GM18870 (cell line): ENCODE results near the gene EFHC1.

Experiments used
- ATAC-seq: cut with Tn5 transposase; IDR thresholded peaks from one replicate; pipeline ENCODE4 v1.9.1; 2021; ENCODE audit warnings: moderate library complexity; ENCODE audit not compliant: unreplicated experiment

EFHC1 gene

DNA sequence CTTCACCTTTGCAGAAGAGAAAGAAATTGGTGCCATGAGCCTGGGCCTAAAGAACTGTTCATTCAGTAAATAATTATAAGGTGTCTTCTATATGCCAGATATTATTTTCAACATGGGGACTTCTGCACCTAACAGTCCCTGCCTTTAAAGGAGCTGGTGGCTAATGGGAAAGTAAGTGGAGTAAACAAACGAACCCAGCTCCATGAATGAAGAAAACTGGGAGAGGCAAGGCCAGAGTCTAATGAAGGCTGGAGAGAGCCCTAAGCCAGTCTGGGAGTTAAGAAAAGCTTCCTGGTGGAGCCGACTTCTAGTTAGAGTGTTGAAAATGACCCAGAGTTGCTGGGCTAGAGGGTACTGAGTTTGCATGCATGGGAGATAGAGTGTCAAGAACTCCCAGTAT, 24.2 kb upstream of the EFHC1 start:
- no peak for ATAC-seq

DNA sequence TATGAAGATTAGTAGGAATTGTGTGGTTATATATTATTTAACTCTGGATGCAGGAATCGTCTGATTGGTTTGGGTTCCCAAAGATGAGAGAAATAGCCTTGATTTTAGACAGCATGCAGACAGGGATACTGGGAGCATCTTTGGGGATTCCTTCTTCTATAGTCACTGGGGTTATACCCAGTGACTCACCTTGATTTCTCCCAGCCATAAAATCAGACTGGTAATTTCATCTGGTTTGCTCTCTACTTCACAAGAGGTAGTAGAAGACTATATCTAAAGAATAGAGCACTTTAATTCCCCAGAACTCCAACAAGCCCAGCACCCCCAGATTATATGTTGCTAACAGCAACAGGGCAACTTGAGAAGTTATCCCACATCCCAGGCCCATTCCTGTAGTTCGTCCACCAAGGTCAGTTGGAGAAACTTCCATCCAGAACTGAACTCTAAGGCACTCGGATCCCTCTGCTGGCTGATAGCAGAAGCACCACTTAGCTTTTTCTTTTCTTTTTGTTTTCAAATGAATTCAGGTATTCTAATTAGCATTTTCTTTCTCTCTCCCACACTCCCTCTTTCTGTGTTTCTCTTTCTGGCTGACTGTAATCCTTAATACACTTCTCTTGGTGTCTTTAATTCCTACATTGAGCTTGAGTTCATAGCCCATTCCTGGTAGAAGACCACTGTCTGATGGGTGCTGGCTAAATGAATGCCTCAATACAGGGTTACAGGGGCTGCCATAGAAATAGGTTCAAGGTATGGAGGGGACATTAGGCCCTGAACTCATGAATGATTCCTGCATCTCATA, 20.4 kb upstream of the EFHC1 start:
- peak; percentile 39 for ATAC-seq

DNA sequence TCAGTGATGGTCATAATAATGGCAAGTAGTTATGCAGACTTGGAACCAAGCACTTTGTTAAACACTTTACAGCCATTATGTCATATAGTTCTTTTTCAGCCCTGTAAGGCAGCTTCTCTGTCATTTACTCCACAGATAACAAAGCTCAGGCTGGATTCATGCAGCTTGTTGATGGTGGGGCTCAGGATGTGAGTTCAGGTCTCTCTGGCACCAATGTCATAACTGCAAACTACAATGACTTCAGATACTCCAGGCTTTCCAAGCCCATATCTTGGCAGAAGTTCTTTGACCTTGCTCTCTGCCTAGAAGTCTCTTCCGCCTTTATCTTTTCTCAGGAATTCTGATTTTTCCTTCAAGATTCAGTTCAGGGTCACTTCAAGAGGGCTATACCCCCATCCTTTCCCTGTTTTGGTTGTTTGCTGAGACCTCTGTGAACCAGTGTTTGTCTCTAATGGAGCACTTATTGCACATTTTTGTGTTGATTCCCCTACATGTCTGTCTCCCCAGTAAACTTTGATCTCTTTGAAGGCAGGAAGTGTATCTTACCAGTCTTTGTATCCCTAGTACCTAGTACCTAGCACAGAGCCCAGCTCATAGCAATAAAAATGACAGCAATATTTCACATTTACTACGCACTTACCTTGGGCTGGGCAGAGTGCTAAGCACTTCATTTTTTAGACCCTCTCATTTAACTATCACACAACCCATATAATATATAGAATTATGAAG, 19.7 kb upstream of the EFHC1 start:
- no peak for ATAC-seq

DNA sequence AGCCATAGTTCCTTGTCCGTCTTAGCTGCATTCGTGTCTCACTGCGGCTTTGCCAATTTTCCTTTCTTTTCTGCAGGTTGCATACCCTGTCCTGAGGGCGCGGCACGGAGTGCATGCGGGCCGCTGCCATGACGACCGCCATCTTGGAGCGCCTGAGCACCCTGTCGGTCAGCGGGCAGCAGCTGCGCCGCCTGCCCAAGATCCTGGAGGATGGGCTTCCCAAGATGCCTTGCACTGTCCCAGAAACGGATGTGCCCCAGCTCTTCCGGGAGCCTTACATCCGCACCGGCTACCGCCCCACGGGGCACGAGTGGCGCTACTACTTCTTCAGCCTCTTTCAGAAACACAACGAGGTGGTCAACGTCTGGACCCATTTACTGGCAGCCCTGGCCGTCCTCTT, 17.1 kb upstream of the EFHC1 start:
- ATAC-seq, result no peak

DNA sequence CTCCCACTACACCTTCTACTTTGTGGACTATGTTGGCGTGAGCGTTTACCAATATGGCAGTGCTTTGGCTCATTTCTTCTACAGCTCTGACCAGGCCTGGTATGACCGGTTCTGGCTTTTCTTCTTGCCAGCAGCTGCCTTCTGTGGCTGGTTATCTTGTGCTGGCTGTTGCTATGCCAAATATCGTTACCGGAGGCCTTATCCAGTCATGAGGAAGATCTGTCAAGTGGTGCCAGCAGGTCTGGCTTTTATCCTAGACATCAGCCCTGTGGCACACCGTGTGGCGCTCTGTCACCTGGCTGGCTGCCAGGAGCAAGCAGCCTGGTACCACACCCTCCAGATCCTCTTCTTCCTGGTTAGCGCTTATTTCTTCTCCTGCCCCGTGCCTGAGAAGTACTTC, 16.5 kb upstream of the EFHC1 start:
- ATAC-seq, result no peak

DNA sequence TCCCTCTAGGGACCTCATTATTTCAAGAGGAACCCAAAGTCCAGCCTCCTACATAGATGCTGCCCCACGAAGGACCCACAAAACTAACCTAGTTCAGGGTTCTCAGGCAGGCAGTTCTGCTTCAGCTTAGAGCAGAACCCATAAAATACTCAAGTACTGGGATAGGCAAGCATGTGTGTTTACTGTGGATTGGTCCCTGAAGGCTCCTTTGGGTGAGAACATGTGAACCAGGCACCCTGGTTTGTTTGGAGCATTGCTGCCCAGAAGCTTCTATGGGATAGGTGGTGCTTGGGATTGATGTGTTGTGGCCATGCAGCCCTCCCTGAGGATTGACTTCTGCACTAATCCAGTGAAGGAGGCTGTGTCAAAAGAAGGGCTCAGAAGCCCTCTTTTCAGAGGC, 14.9 kb upstream of the EFHC1 start:
- ATAC-seq, result no peak

DNA sequence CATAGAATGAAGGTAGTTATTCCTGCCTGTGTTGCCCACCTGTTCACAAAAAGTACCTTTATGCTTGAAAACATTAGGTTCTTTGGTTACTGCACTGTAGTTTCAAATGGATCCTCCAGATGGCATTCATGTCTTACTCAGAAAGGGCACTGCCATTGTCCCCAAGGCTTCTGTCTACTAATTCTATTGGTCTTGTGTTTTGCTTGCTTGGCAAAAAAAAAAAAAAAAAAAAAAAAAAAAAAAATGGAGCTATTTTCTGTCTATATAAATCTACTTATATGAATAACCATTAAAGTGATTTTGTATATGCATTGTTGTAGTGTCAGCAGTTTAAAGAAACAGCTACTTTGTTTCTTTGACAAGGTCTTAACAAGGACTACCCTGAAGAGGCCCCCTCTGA, 12.7 kb upstream of the EFHC1 start:
- ATAC-seq, result peak; percentile 74

DNA sequence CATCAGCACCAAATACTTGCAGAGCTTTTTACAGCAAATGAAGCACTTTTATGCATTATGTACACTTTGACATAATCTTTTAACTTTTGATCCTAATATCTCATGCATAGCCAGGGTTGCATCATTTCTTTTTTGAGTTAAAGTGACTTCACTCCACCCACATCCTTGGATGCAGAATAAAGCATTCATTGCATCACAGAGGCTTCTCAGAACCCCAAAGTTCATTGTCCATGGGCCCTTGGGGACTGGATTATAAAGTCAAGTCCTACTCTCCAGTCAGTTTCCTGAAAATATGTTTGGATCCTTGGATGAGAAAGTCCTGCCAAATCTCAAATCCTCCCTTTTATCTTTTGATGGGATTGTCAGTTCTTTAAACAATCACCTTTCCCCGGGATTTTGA, 10.6 kb upstream of the EFHC1 start:
- ATAC-seq, result no peak

DNA sequence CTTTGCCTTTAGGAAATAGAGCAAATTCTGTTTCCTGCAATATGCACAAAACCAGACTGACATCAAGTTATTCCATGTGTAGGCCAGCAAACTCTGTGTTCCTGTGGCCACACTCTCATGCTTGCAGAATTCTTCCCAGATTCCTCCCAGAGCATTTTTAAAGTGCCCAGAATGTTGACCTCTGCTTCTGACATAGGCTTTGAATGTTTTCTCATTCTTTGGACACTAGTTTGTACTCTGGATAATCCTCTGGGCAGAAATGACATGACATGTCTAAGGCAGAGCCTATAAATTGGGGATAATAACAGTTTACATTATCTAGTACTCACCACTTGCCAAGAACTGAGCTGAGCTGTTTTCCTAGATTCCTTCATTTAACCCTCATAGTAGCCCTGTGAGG, 9.2 kb upstream of the EFHC1 start:
- no peak for ATAC-seq

DNA sequence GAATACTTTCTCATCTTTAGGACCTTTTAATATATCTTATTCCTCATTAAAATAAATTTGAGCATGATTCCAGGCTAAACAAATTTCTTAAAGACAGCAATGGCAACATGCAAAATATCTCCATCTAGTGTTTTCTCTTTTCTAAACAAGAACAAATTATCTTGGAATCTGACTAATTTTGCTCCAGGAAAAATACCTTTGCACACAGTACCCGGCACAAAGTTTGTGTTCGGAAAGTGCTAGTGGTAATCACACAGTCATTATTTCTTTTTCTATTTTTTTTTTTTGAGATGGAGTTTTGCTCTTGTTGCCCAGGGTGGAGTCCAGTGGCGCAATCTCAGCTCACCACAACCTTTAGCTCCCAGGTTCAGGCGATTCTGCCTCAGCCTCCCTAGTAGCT, 8.2 kb upstream of the EFHC1 start:
- no peak for ATAC-seq

DNA sequence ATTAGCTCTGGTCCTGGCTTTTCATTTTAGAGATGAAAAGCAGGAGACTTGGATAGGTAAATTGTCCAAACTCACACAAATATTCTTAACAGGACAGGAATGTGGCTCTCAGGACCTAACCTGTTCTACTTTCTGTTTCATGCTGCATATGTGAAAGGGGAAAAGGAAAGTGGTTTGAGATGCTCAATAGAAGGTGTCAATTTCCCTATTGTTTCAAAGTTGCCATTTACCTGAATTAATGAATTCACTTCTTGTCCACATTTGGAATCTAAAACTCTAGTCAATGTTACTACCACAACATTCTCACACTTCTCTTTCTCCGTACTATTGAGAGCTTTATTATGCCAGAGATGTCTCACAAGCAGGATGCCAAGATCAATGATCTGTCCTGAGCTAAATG, 4.8 kb upstream of the EFHC1 start:
- ATAC-seq, result no peak

DNA sequence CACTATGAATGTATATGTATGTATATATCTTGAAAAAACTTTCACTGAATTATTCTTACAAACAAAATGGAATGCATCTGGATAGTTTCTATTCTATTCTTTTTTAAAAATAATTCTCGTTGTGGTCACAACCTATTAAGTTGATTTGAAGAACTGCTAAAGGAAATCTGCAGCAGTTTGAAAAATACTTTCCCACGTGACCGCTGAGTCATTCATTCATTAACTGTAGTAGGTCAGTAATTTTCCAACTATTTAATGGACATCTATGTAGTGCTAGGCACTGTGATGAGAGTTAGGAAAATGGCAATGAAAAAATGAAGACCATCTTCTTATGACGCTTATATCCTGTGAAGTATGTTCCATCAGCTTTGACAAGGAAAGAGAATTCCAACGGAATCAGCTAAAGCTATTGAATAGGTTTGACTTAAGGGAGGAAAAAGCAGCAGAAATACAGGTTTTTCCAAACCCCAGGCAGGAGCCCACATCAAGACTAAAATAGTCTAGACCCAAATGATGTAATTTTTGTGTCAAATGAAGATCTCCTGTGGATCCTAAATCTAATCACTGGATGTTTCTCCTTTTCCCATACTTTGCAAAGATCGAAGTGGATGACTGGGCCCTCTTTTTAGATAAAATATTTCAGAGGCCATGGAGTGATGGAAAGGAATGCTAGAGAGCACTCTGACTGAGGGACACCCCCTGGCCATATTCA, 4.1 kb upstream of the EFHC1 start:
- ATAC-seq, result no peak

DNA sequence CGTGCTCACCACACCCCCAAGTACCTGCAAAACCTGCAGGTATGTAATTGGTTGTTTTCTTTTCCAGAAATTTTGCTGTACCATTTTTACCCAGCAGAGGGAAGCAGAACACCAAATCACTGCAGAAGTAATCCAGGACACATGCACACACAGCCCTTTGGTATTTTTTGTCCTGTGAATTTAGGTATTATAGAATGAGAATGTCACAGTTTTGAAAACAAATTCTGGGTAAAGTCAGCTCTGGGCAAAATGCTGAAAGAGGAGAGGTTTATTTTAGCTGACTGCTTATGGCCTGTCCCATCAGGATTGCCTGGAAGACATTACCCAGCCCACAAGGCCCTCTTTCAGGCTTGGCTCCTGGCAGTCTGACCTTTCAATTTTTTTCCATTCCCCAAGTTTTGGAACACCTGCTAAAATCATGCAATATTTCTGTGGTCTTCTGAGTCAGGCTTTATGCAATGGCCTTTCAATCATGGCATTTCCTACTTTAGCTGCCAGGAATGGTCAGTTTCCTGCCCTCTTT, 3.5 kb upstream of the EFHC1 start:
- ATAC-seq, result no peak

DNA sequence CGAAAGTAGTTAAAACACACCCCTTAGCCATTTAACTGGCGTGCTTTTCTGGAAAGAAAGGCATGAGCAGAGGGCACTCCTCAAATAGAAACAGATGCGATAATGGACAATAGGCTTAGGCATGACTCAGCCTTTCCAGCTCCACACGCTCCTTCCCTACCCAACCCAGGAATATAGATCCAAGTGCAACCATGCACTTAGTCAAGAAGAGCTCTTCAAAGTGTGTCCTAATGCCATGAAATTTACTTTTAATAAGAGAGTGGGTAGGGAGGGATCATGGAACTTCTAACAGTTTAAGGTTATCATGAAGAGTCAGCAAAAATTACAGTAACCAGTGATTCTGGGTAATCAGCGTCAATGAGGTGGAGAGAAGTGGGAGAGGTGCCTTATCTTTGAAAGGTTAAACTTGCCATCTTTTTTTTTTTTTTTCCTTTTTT, 2.4 kb upstream of the EFHC1 start:
- no peak for ATAC-seq

DNA sequence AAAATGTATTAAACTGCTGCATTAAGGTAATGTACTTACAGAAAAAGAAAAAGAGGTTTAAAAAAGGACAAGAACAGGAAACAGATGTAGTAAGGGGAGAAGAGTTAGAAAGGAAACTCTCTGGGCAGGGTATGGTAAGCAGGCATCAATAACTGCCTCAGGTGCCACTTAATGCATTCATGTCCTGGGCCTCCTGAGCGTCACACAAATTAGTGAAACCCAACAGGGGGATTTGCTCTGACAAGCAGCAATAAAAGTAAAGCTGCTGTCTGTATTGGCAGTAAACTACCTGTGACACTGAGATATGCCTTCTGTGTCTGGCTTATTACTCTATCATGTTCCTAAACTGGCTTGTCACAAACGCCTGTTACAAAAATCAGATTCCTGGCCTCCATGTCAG, 1.5 kb upstream of the EFHC1 start:
- no peak for ATAC-seq

DNA sequence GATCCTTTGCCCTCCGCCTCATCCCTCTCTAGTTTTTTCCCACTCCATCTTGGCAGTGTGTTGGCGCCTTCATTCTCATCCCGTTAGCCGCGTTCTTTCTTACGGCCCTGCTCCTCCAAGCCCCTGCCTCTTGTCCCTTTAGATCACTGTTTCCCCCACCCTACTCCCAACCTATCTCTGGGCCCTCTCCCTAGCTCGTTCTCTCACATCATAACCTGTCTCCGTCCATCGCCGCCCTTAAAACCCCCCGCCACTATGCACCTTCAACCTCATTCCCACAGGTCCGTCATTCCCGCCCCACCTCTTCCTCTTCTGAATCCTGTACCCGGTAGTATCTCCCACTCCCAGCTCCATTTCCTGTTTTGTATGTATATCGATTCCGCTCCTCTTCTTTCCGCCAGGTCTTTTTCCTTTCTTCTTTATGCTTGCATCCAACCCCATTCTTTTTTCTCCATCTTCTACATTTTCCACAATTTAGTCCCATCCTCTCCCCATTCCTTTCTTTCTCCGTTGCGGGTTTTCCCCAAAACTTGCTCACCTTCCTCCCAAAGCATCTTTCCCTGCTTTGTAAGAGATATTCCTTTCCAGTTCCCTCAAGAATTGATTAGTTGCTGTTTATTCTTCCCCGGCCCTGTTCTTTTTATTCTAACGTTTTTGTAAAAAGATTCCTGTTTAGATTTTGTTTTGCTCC, 671 bp downstream of the EFHC1 start:
- no peak for ATAC-seq

DNA sequence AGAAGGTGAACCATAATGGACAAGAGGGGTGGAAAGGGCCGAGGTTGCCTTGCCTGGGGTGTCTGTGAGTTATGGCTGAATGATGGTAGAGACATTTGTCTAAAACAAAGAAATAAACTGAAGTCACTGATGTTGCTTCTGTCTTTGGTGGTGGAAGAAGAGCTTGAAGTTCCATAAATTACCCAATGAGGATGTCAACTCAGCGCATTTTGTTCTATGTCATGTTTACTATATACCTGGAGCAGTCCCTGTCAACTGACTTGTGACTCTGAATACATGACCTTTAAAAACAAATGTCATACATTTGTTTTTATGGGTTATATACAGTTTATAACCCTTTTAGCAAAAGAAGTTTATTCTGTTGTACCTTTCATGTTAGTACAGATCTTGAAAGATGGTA, 2.0 kb downstream of the EFHC1 start:
- no peak for ATAC-seq

DNA sequence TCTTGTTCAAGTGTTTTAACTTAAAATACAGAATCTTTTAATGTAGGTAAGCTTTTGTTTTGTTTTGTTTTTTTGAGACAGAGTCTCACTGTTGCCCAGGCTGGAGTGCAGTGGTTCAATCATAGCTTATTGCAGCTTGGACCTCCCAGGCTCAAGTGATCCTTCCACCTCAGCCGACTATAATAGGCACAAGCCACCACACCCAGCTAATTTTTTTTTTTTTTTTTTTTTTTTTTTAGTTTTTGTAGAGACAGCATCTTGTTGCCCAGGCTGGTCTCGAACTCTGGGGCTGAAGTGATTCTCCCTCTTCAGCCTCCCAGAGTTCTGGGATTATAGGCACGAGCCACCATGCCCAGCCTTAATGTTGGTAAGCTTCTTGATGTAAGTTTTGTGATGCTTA, 3.3 kb downstream of the EFHC1 start:
- ATAC-seq, result no peak

DNA sequence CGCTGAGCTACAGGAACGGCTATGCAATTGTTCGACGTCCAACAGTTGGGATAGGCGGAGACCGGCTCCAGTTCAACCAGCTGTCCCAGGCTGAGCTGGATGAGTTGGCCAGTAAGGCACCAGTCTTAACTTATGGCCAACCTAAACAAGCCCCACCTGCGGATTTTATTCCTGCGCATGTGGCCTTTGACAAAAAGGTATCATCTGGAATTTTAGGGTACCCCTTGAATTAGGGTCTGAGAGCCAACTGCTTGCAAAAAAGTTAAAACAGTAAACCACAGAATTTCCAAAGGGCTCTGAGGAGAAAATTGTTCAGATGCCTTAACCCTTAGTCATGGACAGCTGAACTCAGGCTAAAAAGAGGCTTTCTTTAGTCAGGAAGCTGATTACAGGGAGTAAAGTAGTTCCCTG, 3.8 kb downstream of the EFHC1 start:
- ATAC-seq, result no peak

DNA sequence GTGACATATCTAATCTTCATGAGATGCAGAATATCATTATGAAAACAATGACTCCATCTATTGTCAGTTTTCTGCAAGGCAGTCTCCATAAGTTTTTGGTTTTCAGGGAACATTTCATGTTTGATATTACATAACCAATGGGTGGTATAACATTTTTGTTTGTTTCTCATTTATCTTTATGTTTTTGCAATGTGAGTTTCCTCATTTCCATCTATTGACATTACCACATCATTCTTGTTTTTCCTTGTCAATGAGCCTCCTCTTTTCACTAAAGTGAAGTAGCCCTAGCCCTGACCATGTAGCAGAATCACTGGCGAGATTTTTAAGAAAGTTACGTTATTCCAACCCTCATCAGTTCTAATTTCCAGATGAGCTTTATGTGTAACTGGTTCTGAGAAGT, 4.4 kb downstream of the EFHC1 start:
- no peak for ATAC-seq

DNA sequence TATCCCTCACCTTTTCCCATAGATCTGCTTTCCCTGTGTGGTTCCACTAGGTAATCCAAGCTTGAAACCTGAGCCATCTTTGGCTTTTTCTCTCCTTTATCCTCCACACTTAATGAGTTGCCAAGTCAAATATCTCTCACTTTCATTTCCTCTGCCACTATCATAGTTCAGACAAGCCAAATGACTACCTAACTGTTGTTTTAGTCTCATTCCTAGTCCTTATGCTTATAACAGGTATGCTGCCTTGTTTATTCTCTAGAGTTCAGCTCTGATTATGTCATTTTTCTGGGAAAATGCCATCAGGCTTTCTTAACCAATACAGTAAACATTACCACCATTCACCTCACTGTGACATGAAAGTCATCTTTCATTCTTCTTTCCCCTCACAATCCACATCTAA, 6.5 kb downstream of the EFHC1 start:
- peak; percentile 63 for ATAC-seq
